OCI-LY1 (cell line): ENCODE data around the gene DENND4A.

Source experiments
- CTCF ChIP-seq: fragments of 200-600 bp; sonication (generic), shearing (Covaris generic); IDR thresholded peaks from 2 replicates; pipeline ENCODE4 v1.5.1; 2017; ENCODE audit warnings: mild to moderate bottlenecking, antibody characterized with exemption, low read length, moderate library complexity, mixed read lengths
- EZH2 ChIP-seq: fragments of 200-600 bp; sonication (generic), shearing (Covaris generic); IDR thresholded peaks from 2 replicates; pipeline ENCODE4 v1.8.0; 2017; ENCODE audit warnings: borderline replicate concordance, mixed run types, mild to moderate bottlenecking, antibody characterized with exemption, low read length, moderate library complexity, mixed read lengths

GRCh38 chr15:65757256-65757655 is 34.8 kb downstream of the DENND4A start:
- TF ChIP-seq CTCF (no peak), EZH2 (no peak)
